SK-N-SH treated with all-trans-retinoic acid at 6 μM for 48 hours (cell line): ENCODE results near the gene OR52E6.

Experiments
- ATAC-seq: fragments of 200-7000 bp; cut with Tn5 transposase; 3 replicates; pipeline ENCODE4 v1.9.1; 2020; ENCODE audit warnings: mild to moderate bottlenecking, moderate library complexity
- ARNTL ChIP-seq: fragments of 450-650 bp; formaldehyde crosslinking; IDR thresholded peaks from 2 replicates; pipeline ENCODE4 v1.5.0; 2020; ENCODE audit warnings: low read depth, mild to moderate bottlenecking, moderate library complexity, borderline replicate concordance
- CREB5 ChIP-seq: fragments of 250-450 bp; sonication (Bioruptor Pico); IDR thresholded peaks from 2 replicates; pipeline ENCODE4 v1.5.1; 2020; ENCODE audit warnings: low read depth, mild to moderate bottlenecking, moderate library complexity
- CSDC2 ChIP-seq: fragments of 250-450 bp; sonication (Bioruptor Pico); IDR thresholded peaks from 2 replicates; pipeline ENCODE4 v1.5.0; 2020; ENCODE audit warnings: mild to moderate bottlenecking, moderate library complexity
- CSRNP3 ChIP-seq: fragments of 250-450 bp; sonication (Bioruptor Pico); IDR thresholded peaks from 2 replicates; pipeline ENCODE4 v1.5.1; 2021; ENCODE audit warnings: mild to moderate bottlenecking, moderate library complexity
- ESRRG ChIP-seq: fragments of 250-450 bp; sonication (Bioruptor Pico); IDR thresholded peaks from 2 replicates; pipeline ENCODE4 v1.6.1; 2021; ENCODE audit warnings: mild to moderate bottlenecking
- GLIS3 ChIP-seq: fragments of 250-450 bp; sonication (Bioruptor Pico); IDR thresholded peaks from 2 replicates; pipeline ENCODE4 v1.5.0; 2020; ENCODE audit warnings: mild to moderate bottlenecking, moderate library complexity
- ISL1 ChIP-seq: fragments of 250-450 bp; sonication (Bioruptor Pico); IDR thresholded peaks from 2 replicates; pipeline ENCODE4 v2.1.2; 2022; ENCODE audit warnings: mild to moderate bottlenecking, moderate library complexity
- OSR1 ChIP-seq: fragments of 250-450 bp; sonication (Bioruptor Pico); IDR thresholded peaks from 2 replicates; pipeline ENCODE4 v1.8.0; 2022; ENCODE audit warnings: moderate library complexity, mild to moderate bottlenecking, inconsistent platforms
- PATZ1 ChIP-seq: fragments of 250-450 bp; sonication (Bioruptor Pico); IDR thresholded peaks from 2 replicates; pipeline ENCODE4 v1.8.0; 2020; ENCODE audit warnings: mild to moderate bottlenecking, moderate library complexity, borderline replicate concordance
- POU6F1 ChIP-seq: fragments of 250-450 bp; sonication (Bioruptor Pico); IDR thresholded peaks from 2 replicates; pipeline ENCODE4 v1.8.0; 2021; ENCODE audit warnings: low read depth, mild to moderate bottlenecking, moderate library complexity, borderline replicate concordance
- PPARA ChIP-seq: fragments of 250-450 bp; sonication (Bioruptor Pico); IDR thresholded peaks from 2 replicates; pipeline ENCODE4 v1.5.0; 2020; ENCODE audit warnings: mild to moderate bottlenecking, borderline replicate concordance
- RARB ChIP-seq: fragments of 250-450 bp; sonication (Bioruptor Pico); IDR thresholded peaks from 2 replicates; pipeline ENCODE4 v1.8.0; 2021; ENCODE audit warnings: mild to moderate bottlenecking, moderate library complexity
- SNAI2 ChIP-seq: fragments of 250-450 bp; sonication (Bioruptor Pico); IDR thresholded peaks from 2 replicates; pipeline ENCODE4 v1.5.0; 2020; ENCODE audit warnings: mild to moderate bottlenecking, moderate library complexity
- TCF4 ChIP-seq: fragments of 250-450 bp; sonication (Bioruptor Pico); IDR thresholded peaks from 2 replicates; pipeline ENCODE4 v1.8.0; 2021; ENCODE audit warnings: mild to moderate bottlenecking, moderate library complexity, borderline replicate concordance
- TOX ChIP-seq: fragments of 250-450 bp; sonication (Bioruptor Pico); IDR thresholded peaks from 2 replicates; pipeline ENCODE4 v1.8.0; 2021; ENCODE audit warnings: mild to moderate bottlenecking, moderate library complexity, borderline replicate concordance
- TSHZ2 ChIP-seq: fragments of 250-450 bp; sonication (Bioruptor Pico); IDR thresholded peaks from 2 replicates; pipeline ENCODE4 v1.5.0; 2020; ENCODE audit warnings: mild to moderate bottlenecking, moderate library complexity
- ZC3H10 ChIP-seq: fragments of 250-450 bp; sonication (Bioruptor Pico); IDR thresholded peaks from 2 replicates; pipeline ENCODE4 v1.5.1; 2021; ENCODE audit warnings: mild to moderate bottlenecking, moderate library complexity
- ZFP3 ChIP-seq: fragments of 250-450 bp; sonication (Bioruptor Pico); IDR thresholded peaks from 2 replicates; pipeline ENCODE4 v1.5.0; 2020; ENCODE audit warnings: mild to moderate bottlenecking, moderate library complexity
- ZFP30 ChIP-seq: fragments of 450-650 bp; formaldehyde crosslinking; IDR thresholded peaks from 2 replicates; pipeline ENCODE4 v1.5.0; 2022; ENCODE audit warnings: mild to moderate bottlenecking, moderate library complexity
- ZNF565 ChIP-seq: fragments of 450-650 bp; formaldehyde crosslinking; conservative IDR thresholded peaks from 2 replicates; pipeline ENCODE4 v1.5.0; 2020; ENCODE audit warnings: low read depth, mild to moderate bottlenecking, moderate library complexity
- ZNF70 ChIP-seq: fragments of 450-650 bp; formaldehyde crosslinking; IDR thresholded peaks from 2 replicates; pipeline ENCODE4 v1.5.0; 2020; ENCODE audit warnings: mild to moderate bottlenecking, moderate library complexity

OR52E6 gene

GRCh38 chr11:5841797-5842196, at the start of gene OR52E6:
Gene OR52E6 (minus strand): TSS chr11:5841897. CDS start chr11:5841897, 0 bp downstream.
- ATAC-seq = no peak
- TF ChIP-seq CSRNP3 (no peak), OSR1 (no peak), ZC3H10 (CRISPR knock-in tag) (no peak), GLIS3 (no peak), ZNF565 (no peak), POU6F1 (CRISPR knock-in tag) (no peak), PPARA (CRISPR knock-in tag) (no peak), CREB5 (no peak)

- TF ChIP-seq SNAI2 = no peak
- TF ChIP-seq ZNF70 (CRISPR knock-in tag) = no peak
- TF ChIP-seq ZFP30 (CRISPR knock-in tag) = no peak
- no peak for TF ChIP-seq TOX (CRISPR knock-in tag)
- TF ChIP-seq ESRRG (CRISPR knock-in tag) = no peak
- TF ChIP-seq CREB5 = no peak
- no peak for TF ChIP-seq TSHZ2 (CRISPR knock-in tag)
- no peak for TF ChIP-seq ZFP3
- TF ChIP-seq ARNTL (CRISPR knock-in tag) = no peak
- no peak for TF ChIP-seq TCF4 (CRISPR knock-in tag)
- no peak for TF ChIP-seq CSRNP3
- no peak for TF ChIP-seq ISL1 (CRISPR knock-in tag)
- TF ChIP-seq CSDC2 (CRISPR knock-in tag) = no peak
- no peak for TF ChIP-seq ZC3H10 (CRISPR knock-in tag)
- no peak for TF ChIP-seq PATZ1
- no peak for TF ChIP-seq RARB (CRISPR knock-in tag)
- TF ChIP-seq POU6F1 (CRISPR knock-in tag) = no peak
- TF ChIP-seq ZNF565 = no peak
- no peak for TF ChIP-seq OSR1
- TF ChIP-seq, all 23 proteins: peak for 0
- no peak for ATAC-seq
These were observed 49.6 kb upstream of the OR52E6 start for GRCh38 chr11:5891216-5891800.
